Posterior vena cava (tissue), 2 donors: Measurements from ENCODE around the gene PRDM8. TPM values are rescaled to one million over a fixed set of nuclear protein-coding genes. Genes with fewer than 3 reads are reported as not detected.

ENCODE experiments used
- DNase-seq: peaks from one replicate; pipeline ENCODE4 v3.0.0-alpha.2; 2020; ENCODE audit warnings: low spot score
- intact Hi-C, 2 donors: fragments of 100-400 bp; cut with DNase I; formaldehyde crosslinking; loops; one replicate each; pipeline versions ENCODE4 v1.14.1 to v1.14.2; 2022 to 2023
- total RNA-seq, 2 donors: library from RNA; stranded (reverse); fragmentation: NEBNext Ultra II Directional; extraction: Animal tissue kit (Norgen Biotek cat#: 25700); gene quantifications; one replicate each; pipeline ENCODE4 v1.2.1, GENCODE V29; 2021
- donor health status: DM: yes; HTN: yes; CAD: no.
- donor health status: DM: yes; HTN: yes; CAD: no.

PRDM8 gene
- total RNA-seq, 2 donors from 2014 or later, result 4.8 to 5.3 TPM

DNA sequence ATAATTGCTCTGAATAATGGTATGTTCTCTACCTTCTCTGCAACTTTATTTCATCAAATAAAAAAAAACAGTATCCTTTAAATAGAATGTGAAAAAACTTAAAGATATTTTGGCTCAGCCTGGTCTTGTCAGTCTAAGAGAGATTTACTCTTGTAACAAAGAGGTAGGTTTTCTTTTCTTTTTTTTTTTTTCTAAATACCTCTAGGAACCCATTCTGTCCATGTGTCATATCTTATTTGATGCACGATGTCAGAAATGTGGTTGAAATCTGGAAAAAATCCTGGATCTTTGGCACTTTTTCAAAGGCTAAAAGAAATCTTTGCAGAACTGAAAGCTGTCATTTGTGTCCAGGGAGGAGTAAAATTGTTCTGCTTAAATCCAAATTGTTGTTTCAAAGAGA is 51.8 kb downstream of the PRDM8 start:
- intact Hi-C loops, result no loop called here
- no peak for DNase-seq

DNA sequence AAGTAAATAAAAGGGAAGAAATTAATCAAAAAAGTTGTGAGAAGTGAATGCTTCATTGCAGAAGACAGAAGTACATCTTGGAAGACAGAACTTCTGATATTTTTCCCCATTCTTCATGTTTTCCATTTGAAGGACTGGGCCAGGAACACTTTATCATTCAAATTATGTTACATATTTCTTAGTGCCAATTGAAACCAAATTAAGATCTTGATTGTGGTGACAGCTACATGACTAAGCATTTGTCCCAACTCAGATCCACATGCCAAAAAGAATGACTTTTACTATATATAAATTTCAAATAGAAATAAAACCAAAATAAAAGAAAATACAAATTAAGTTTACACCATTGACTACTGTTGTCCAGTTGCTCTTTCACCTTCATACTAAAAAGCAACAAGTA is 55.1 kb downstream of the PRDM8 start:
- no peak for DNase-seq
- intact Hi-C loops, result no loop called here

DNA sequence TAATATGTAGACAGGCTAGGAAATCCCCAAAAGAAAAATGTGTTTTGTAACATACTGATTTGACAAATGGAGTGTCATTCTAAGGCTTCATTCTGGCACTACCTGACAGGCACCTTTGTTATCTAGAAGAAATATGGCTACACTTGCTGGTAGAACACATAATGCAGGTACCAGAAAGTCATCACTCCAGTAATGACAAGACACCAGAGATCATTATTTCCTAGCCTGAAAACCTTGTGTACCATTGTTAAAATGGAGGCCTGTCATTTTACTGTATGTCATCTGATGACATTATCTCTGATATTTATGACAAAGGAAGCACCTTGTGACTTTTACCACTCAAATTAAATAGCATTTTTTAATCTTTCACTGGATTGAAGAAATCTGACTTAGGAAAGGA is 55.6 kb downstream of the PRDM8 start:
- intact Hi-C loops, result no loop called here
- DNase-seq, result no peak

GRCh38 chr4:80253510-80253909 is 56.2 kb downstream of the PRDM8 start:
- no peak for DNase-seq
- intact Hi-C loops, result no loop called here

Other genes with a start within 250 kb of the PRDM8 start
- 100 to 1,000 TPM; 111 to 164 TPM for gene ANTXR2, start 124.3 kb upstream of the PRDM8 start, total RNA-seq
- not detected for gene FGF5, start 69.2 kb downstream of the PRDM8 start, total RNA-seq
- not detected for gene CFAP299, start 138.2 kb downstream of the PRDM8 start, total RNA-seq